Uterus (tissue), 2 donors: ENCODE data around the gene NCKAP5L.

Source experiments
- POLR2A ChIP-seq, 2 donors: fragments of 450-650 bp; IDR thresholded peaks; one replicate each; pipeline ENCODE4 v1.6.1; 2016; ENCODE audit warnings: antibody characterized with exemption in 2 of 2, mild to moderate bottlenecking in 1 of 2, moderate library complexity in 1 of 2
- TF ChIP-seq, protein P1 (sequence below), 4 experiments: fragments of 200-600 bp in 2 of 4; fragments of 450-650 bp in 2 of 4; sonication (generic) in 2 of 4; IDR thresholded peaks; one replicate each; pipeline ENCODE4 v1.5.1; 2016 to 2019; ENCODE audit warnings: antibody characterized with exemption in 4 of 4, mild to moderate bottlenecking in 2 of 4, moderate library complexity in 1 of 4

DNA sequence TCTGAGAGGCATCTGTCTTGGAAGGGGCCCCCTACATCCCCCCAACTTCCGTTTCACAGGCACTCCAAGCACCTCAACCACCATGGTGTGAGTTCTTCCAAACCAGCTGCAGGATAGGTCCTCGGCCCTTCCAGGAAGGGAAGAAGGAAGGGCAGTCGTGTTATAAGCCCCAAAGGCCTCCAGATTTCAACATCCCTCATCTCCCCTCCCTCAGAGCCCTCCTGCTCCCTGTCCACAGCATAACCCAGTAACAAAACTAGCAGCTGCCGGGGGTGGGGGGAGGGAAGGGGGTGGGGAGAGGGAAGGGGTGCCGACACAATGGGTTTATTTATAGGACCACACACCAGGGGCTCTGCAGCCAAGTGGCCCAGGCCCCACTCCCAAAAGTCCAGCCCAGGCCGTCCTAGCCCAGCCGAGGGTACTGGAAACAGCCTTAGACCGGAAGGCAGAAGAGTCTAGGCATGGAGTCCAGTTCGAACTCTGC, 18.3 kb downstream of the NCKAP5L start:
- TF ChIP-seq, protein P1, sequence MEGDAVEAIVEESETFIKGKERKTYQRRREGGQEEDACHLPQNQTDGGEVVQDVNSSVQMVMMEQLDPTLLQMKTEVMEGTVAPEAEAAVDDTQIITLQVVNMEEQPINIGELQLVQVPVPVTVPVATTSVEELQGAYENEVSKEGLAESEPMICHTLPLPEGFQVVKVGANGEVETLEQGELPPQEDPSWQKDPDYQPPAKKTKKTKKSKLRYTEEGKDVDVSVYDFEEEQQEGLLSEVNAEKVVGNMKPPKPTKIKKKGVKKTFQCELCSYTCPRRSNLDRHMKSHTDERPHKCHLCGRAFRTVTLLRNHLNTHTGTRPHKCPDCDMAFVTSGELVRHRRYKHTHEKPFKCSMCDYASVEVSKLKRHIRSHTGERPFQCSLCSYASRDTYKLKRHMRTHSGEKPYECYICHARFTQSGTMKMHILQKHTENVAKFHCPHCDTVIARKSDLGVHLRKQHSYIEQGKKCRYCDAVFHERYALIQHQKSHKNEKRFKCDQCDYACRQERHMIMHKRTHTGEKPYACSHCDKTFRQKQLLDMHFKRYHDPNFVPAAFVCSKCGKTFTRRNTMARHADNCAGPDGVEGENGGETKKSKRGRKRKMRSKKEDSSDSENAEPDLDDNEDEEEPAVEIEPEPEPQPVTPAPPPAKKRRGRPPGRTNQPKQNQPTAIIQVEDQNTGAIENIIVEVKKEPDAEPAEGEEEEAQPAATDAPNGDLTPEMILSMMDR (IDR thresholded peaks at IDR 0.05): no peak
- no peak for TF ChIP-seq POLR2A (IDR thresholded peaks at IDR 0.05)
